CD4-positive, CD25-positive, alpha-beta regulatory T cell (primary cell): ENCODE results near the gene SEPTIN11. TPM values are rescaled to one million over a fixed set of nuclear protein-coding genes. Genes with fewer than 3 reads are reported as not detected.

Experiments used
- ATAC-seq, 2 donors: fragments of 150-1000 bp; cut with Tn5 transposase; one replicate each; pipeline ENCODE4 v1.10.0; 2021; ENCODE audit warnings: low read depth in 2 of 2, moderate number of reproducible peaks in 2 of 2, moderate library complexity in 1 of 2
- DNase-seq, 3 donors: peaks; one replicate each; pipeline versions ENCODE4 v3.0.0 to v3.0.0-alpha.2; 2012 to 2022; ENCODE audit warnings: mixed read lengths in 1 of 3
- H3K27ac ChIP-seq: one replicate; pipeline ENCODE4 v1.7.0; 2013; ENCODE audit warnings: mild to moderate bottlenecking, low read length; ENCODE audit not compliant: insufficient read depth, poor library complexity, severe bottlenecking
- H3K27me3 ChIP-seq: one replicate; pipeline ENCODE4 v1.7.0; 2013; ENCODE audit warnings: low read length; ENCODE audit not compliant: control insufficient read depth, insufficient read depth
- H3K36me3 ChIP-seq: one replicate; pipeline ENCODE4 v1.7.0; 2013; ENCODE audit warnings: mild to moderate bottlenecking, low read length, moderate library complexity; ENCODE audit not compliant: control insufficient read depth, insufficient read depth
- H3K4me1 ChIP-seq: 2 replicates; pipeline ENCODE4 v1.7.0; 2013; ENCODE audit warnings: mild to moderate bottlenecking, low read length; ENCODE audit not compliant: insufficient read depth, control insufficient read depth, poor library complexity, severe bottlenecking
- H3K4me3 ChIP-seq: one replicate; pipeline ENCODE4 v1.7.0; 2013; ENCODE audit warnings: low read depth, mild to moderate bottlenecking, low read length, moderate library complexity
- H3K9me3 ChIP-seq, 2 experiments: 1 replicate in 1 of 2; 2 replicates in 1 of 2; pipeline ENCODE4 v1.7.0; 2013; ENCODE audit warnings: low read length in 2 of 2, mild to moderate bottlenecking in 1 of 2, moderate library complexity in 1 of 2; ENCODE audit not compliant: control insufficient read depth in 2 of 2
- H3K27ac Mint-ChIP-seq, 3 donors: one replicate each; pipeline ENCODE4 v1.8.0; 2020 to 2022; ENCODE audit warnings: mild to moderate bottlenecking in 3 of 3, mixed read lengths in 3 of 3, moderate library complexity in 2 of 3
- H3K27me3 Mint-ChIP-seq: one replicate; pipeline ENCODE4 v1.8.0; 2022; ENCODE audit warnings: mild to moderate bottlenecking, mixed read lengths
- H3K36me3 Mint-ChIP-seq: one replicate; pipeline ENCODE4 v1.8.0; 2020; ENCODE audit warnings: mixed read lengths
- H3K4me1 Mint-ChIP-seq, 4 donors: one replicate each; pipeline ENCODE4 v1.8.0; 2020 to 2022; ENCODE audit warnings: mixed read lengths in 4 of 4, mild to moderate bottlenecking in 1 of 4
- H3K4me3 Mint-ChIP-seq, 4 donors: one replicate each; pipeline ENCODE4 v1.8.0; 2020 to 2022; ENCODE audit warnings: mild to moderate bottlenecking in 4 of 4, mixed read lengths in 4 of 4, moderate library complexity in 3 of 4
- H3K9me3 Mint-ChIP-seq, 7 donors: one replicate each; pipeline ENCODE4 v1.8.0; 2020 to 2022; ENCODE audit warnings: mixed read lengths in 7 of 7, mild to moderate bottlenecking in 3 of 7, moderate library complexity in 2 of 7
- polyA plus RNA-seq, 4 donors: library from polyadenylated mRNA; unstranded; fragments of 300-500 nt; fragmentation: Illumina TruSeq; gene quantifications; one replicate each; pipeline ENCODE4 v1.2.3, GENCODE V29; 2021
- total RNA-seq: library from RNA; stranded (reverse); gene quantifications from one replicate; pipeline ENCODE4 v1.2.3, GENCODE V29; 2022

SEPTIN11 gene
- total and polyA plus RNA-seq, 5 donors from 2014 or later, result 17.1 to 29.7 (median 22.8) TPM

DNA sequence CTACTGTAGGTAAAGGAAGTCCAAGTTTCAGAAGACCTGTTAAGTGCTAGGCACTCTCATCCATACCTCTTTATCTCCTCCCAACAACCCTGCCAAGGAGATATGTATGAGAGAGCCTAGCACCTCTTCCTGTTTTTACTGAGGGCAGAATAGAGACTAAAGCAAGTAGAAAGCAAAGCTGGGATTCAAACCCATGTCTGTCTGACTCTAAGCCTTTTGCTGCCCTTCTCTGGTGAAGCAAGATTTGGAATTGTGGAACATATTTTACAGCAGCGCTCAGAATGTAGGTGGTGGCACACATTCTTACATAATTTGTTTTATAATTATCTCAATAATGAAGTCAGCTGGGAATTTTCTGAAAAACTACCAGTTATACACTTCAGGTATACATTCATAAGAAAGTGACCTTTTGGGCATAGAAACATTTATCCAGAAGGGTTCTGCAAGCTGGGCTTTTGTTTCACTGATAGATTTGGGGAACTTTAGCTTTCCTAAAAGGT, 41.7 kb downstream of the SEPTIN11 start:
- H3K27me3 ChIP-seq, result no peaks in the 10 kb centered on the region
- Mint-ChIP-seq H3K4me3 (peak overlapping the region in 3 of 4 donors; percentile 42 to 72 (median 64)), H3K36me3 (peaks cover 9% of the 10 kb centered on the region), H3K9me3 (peaks cover 0 to 4% (median 0%) of the 10 kb centered on the region in 7 donors), H3K27me3 (no peaks in the 10 kb centered on the region), H3K4me1 (peaks cover 54 to 83% (median 69%) of the 10 kb centered on the region in 4 donors), H3K27ac (peak overlapping the region in 1 of 3 donors; percentile 29)
- DNase-seq, result no peak
- ATAC-seq, result no peak
- no peaks in the 10 kb centered on the region for H3K36me3 ChIP-seq
- peaks cover 61% of the 10 kb centered on the region for H3K4me1 ChIP-seq
- no peaks in the 10 kb centered on the region for H3K9me3 ChIP-seq
- H3K27ac ChIP-seq, result no peak overlapping the region
- no peak overlapping the region for H3K4me3 ChIP-seq

DNA sequence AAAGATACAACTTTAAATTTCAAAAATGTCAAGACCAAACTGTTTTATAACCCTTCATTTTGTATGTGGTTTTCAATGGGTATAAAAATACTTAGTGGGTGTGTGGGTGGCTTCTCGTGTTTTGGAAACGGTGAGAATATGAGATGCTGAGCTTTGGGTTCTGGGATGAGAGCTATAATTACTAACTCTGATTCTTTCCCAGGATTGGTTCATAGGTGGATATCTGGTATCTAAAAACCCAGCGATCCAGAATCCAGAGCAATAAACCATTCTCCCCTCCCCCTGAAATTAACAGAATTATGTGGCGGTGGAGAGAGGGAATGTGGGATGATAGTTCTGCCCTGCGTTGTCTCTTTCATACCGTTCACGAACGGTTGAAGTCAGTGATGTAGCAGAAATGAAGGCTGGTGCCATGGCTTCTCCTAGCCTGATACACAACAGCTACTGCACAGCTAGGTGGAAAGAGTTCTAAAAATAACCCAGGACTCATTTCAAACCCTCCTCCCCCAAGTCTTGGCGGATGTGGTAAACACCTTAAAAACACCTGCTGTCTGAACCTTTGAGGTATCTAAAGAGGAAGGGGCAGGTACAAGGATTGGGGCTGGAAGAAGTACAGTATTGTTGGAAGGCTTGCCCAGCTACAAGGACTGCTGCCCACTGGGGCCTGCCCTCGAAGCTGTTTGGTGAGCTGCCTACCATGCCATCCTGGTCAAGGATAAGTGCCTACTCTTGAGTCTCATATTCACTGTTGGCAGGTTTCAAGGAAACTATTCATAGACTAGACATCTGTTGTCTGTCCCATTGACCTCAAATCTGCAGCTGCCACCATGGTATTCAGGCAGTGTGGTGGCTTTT, 44.5 kb downstream of the SEPTIN11 start:
- Histone ChIP-seq H3K9me3 (no peaks in the 10 kb centered on the region), H3K27ac (peak overlapping the region; percentile 37), H3K36me3 (peaks cover 6% of the 10 kb centered on the region), H3K4me1 (peaks cover 46% of the 10 kb centered on the region), H3K27me3 (no peaks in the 10 kb centered on the region), H3K4me3 (peak overlapping the region; percentile 77)
- DNase-seq (peak; percentile 33 to 88 (median 81)), ATAC-seq (peak; percentile 85 to 89)
- H3K4me1 Mint-ChIP-seq, result peaks cover 36 to 75% (median 49%) of the 10 kb centered on the region in 4 donors
- H3K4me3 Mint-ChIP-seq, result peak overlapping the region; percentile 57 to 85 (median 76)
- H3K36me3 Mint-ChIP-seq, result peaks cover 34% of the 10 kb centered on the region
- peaks cover 0 to 4% (median 0%) of the 10 kb centered on the region in 7 donors for H3K9me3 Mint-ChIP-seq
- peak overlapping the region; percentile 77 to 91 (median 79) for H3K27ac Mint-ChIP-seq
- no peaks in the 10 kb centered on the region for H3K27me3 Mint-ChIP-seq

DNA sequence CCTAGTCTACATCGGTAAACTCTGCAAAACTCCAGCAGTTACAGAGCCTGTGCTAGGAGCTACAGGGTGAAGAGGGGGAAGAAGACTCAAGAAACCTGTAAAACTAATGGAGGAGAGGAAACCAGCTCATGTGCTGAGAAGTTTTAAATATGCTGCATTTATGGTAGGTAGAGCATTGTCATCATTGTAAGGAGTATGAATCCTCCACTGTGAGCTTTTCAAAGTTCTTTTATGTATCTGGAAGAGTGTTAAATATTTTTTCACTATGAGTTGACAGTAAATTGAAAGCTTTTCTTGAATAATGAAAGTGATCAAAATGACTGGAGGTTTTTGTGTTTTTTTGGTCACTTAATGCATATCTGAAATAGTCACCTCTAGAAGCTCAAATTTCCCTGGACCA, 46.2 kb downstream of the SEPTIN11 start:
- Histone ChIP-seq H3K36me3 (peaks cover 6% of the 10 kb centered on the region), H3K27ac (no peak overlapping the region), H3K9me3 (no peaks in the 10 kb centered on the region), H3K27me3 (no peaks in the 10 kb centered on the region), H3K4me1 (peaks cover 32% of the 10 kb centered on the region), H3K4me3 (no peak overlapping the region)
- no peak overlapping the region for H3K27ac Mint-ChIP-seq
- H3K4me1 Mint-ChIP-seq, result peaks cover 27 to 59% (median 34%) of the 10 kb centered on the region in 4 donors
- no peaks in the 10 kb centered on the region for H3K27me3 Mint-ChIP-seq
- no peak for ATAC-seq
- no peaks in the 10 kb centered on the region for H3K9me3 Mint-ChIP-seq
- DNase-seq, result no peak
- H3K4me3 Mint-ChIP-seq, result no peak overlapping the region
- peaks cover 46% of the 10 kb centered on the region for H3K36me3 Mint-ChIP-seq

DNA sequence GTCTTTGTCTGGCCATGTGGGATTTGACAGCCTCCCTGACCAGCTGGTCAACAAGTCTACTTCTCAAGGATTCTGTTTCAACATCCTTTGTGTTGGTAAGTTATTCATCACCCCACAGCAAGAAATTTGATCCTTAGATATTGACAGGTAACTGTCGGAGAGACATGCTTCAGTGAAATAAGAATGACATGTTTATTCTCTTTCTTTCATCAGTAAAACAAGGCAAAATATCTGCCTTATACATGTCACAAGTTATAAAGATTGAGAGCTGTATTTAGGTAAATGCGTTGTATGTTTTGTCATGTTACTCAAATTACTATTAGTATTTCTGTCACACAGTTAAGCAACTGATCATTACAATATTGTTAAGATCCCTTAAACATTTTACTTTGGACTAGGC, 46.9 kb downstream of the SEPTIN11 start:
- Histone ChIP-seq H3K36me3 (peaks cover 6% of the 10 kb centered on the region), H3K4me1 (peaks cover 27% of the 10 kb centered on the region), H3K27me3 (no peaks in the 10 kb centered on the region), H3K9me3 (no peaks in the 10 kb centered on the region), H3K27ac (no peak overlapping the region), H3K4me3 (no peak overlapping the region)
- no peak for ATAC-seq
- H3K4me1 Mint-ChIP-seq, result peaks cover 23 to 52% (median 27%) of the 10 kb centered on the region in 4 donors
- peaks cover 48% of the 10 kb centered on the region for H3K36me3 Mint-ChIP-seq
- no peak overlapping the region for H3K4me3 Mint-ChIP-seq
- DNase-seq, result no peak
- H3K27ac Mint-ChIP-seq, result no peak overlapping the region
- H3K9me3 Mint-ChIP-seq, result no peaks in the 10 kb centered on the region
- H3K27me3 Mint-ChIP-seq, result no peaks in the 10 kb centered on the region

DNA sequence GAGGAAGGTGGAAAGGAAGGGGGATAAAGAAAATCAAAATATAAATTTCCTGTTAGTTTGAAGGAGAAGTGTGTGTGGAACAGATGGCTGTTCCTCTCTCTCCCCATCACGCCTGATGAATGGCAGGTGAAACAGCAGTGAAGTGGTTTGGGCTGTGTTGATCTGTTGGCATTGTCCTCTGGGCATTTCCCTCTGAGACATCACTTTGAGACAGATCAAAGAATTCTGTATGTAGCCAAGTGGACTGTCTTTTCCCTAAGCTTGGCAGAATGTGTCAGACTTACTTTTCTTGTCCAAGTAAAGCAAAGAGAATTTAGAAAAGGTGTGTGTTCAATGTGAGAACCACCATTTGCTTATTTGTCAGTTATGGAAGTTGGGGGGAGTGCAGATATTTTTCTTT, 47.5 kb downstream of the SEPTIN11 start:
- ATAC-seq (no peak), DNase-seq (no peak)
- Mint-ChIP-seq H3K4me1 (peaks cover 17 to 48% (median 22%) of the 10 kb centered on the region in 4 donors), H3K9me3 (no peaks in the 10 kb centered on the region), H3K36me3 (peaks cover 48% of the 10 kb centered on the region), H3K4me3 (no peak overlapping the region), H3K27me3 (no peaks in the 10 kb centered on the region), H3K27ac (peak overlapping the region in 1 of 3 donors; percentile 23)
- no peaks in the 10 kb centered on the region for H3K27me3 ChIP-seq
- no peak overlapping the region for H3K4me3 ChIP-seq
- no peaks in the 10 kb centered on the region for H3K9me3 ChIP-seq
- H3K4me1 ChIP-seq, result peaks cover 27% of the 10 kb centered on the region
- no peak overlapping the region for H3K27ac ChIP-seq
- H3K36me3 ChIP-seq, result peaks cover 6% of the 10 kb centered on the region

DNA sequence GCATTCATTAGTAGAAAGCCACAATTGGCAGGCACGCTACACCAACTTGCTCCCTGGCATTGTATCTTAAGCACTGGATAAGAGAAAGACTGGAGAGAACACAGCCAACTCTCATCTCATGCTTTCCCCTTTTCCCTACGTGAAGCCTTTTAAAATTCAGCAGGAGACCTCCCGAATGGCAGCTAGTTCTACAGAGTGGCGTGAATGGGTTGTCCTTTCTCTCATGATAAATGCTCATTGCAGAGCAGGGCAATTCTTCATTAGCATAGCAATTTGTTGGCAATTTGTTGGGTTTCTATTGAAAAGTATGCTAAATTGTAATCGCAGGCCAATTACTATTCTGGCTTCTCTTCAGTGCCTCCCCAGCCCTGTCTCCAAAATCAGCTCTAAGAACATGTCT, 48.0 kb downstream of the SEPTIN11 start:
- peaks cover 27% of the 10 kb centered on the region for H3K4me1 ChIP-seq
- no peaks in the 10 kb centered on the region for H3K27me3 ChIP-seq
- no peak overlapping the region for H3K4me3 ChIP-seq
- Mint-ChIP-seq H3K4me3 (no peak overlapping the region), H3K36me3 (peaks cover 48% of the 10 kb centered on the region), H3K27ac (no peak overlapping the region), H3K4me1 (peaks cover 13 to 49% (median 22%) of the 10 kb centered on the region in 4 donors), H3K27me3 (no peaks in the 10 kb centered on the region), H3K9me3 (no peaks in the 10 kb centered on the region)
- H3K27ac ChIP-seq, result no peak overlapping the region
- H3K36me3 ChIP-seq, result peaks cover 6% of the 10 kb centered on the region
- ATAC-seq (no peak), DNase-seq (no peak)
- H3K9me3 ChIP-seq, result no peaks in the 10 kb centered on the region

DNA sequence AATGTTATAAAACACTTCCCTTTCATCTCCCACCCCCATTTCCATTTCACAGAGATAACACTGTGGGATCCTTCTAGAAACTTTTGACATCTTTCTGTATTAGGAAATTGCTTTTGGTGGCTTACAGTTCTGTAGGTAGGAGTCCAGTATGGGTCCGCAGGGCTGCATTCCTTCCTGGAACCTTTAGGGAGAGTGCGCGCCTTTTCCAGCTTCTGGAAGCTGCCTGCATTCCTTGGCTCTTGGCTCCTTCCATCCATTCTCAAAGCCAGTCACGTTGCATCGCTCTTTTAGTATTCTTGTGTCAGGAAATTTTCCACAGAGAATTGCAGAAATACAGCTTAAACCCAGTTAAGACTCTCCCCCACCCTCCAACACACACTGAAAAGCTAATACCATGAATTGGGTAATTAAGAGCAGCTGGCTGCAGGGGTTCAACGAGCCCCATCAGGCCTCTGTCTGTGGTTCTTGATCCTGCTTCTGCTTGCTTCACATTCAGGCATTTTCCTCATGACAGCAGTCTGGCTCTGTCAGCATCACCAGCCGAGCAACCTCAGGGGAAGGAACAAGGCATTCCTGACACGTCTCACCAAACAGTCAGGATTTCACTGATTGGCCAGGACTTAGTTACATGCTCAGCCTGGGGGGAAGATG, 48.8 kb downstream of the SEPTIN11 start:
- ATAC-seq (no peak), DNase-seq (no peak)
- H3K27ac ChIP-seq, result no peak overlapping the region
- peaks cover 11 to 49% (median 16%) of the 10 kb centered on the region in 4 donors for H3K4me1 Mint-ChIP-seq
- H3K27me3 Mint-ChIP-seq, result no peaks in the 10 kb centered on the region
- no peak overlapping the region for H3K4me3 ChIP-seq
- peaks cover 42% of the 10 kb centered on the region for H3K36me3 Mint-ChIP-seq
- H3K4me1 ChIP-seq, result peaks cover 20% of the 10 kb centered on the region
- no peaks in the 10 kb centered on the region for H3K9me3 ChIP-seq
- no peak overlapping the region for H3K4me3 Mint-ChIP-seq
- H3K36me3 ChIP-seq, result peaks cover 6% of the 10 kb centered on the region
- no peak overlapping the region for H3K27ac Mint-ChIP-seq
- H3K27me3 ChIP-seq, result no peaks in the 10 kb centered on the region
- no peaks in the 10 kb centered on the region for H3K9me3 Mint-ChIP-seq
